SK-N-SH treated with all-trans-retinoic acid at 6 μM for 48 hours (cell line): Measurements from ENCODE around the gene PHETA1.
"Not testable (repeated sequence)": the region's sequence is repeated elsewhere in the genome, so short reads cannot be mapped to it uniquely, and the experiment has no call there.

Source experiments
- ATAC-seq: fragments of 200-7000 bp; cut with Tn5 transposase; 3 replicates; pipeline ENCODE4 v1.9.1; 2020; ENCODE audit warnings: mild to moderate bottlenecking, moderate library complexity
- ARNTL ChIP-seq: fragments of 450-650 bp; formaldehyde crosslinking; IDR thresholded peaks from 2 replicates; pipeline ENCODE4 v1.5.0; 2020; ENCODE audit warnings: low read depth, mild to moderate bottlenecking, moderate library complexity, borderline replicate concordance
- BACH2 ChIP-seq: fragments of 250-450 bp; sonication (Bioruptor Pico); IDR thresholded peaks from 2 replicates; pipeline ENCODE4 v1.9.0; 2021; ENCODE audit warnings: mild to moderate bottlenecking, borderline replicate concordance
- CREB5 ChIP-seq: fragments of 250-450 bp; sonication (Bioruptor Pico); IDR thresholded peaks from 2 replicates; pipeline ENCODE4 v1.5.1; 2020; ENCODE audit warnings: low read depth, mild to moderate bottlenecking, moderate library complexity
- CSDC2 ChIP-seq: fragments of 250-450 bp; sonication (Bioruptor Pico); IDR thresholded peaks from 2 replicates; pipeline ENCODE4 v1.5.0; 2020; ENCODE audit warnings: mild to moderate bottlenecking, moderate library complexity
- ESRRG ChIP-seq: fragments of 250-450 bp; sonication (Bioruptor Pico); IDR thresholded peaks from 2 replicates; pipeline ENCODE4 v1.6.1; 2021; ENCODE audit warnings: mild to moderate bottlenecking
- GLIS3 ChIP-seq: fragments of 250-450 bp; sonication (Bioruptor Pico); IDR thresholded peaks from 2 replicates; pipeline ENCODE4 v1.5.0; 2020; ENCODE audit warnings: mild to moderate bottlenecking, moderate library complexity
- ISL1 ChIP-seq: fragments of 250-450 bp; sonication (Bioruptor Pico); IDR thresholded peaks from 2 replicates; pipeline ENCODE4 v2.1.2; 2022; ENCODE audit warnings: mild to moderate bottlenecking, moderate library complexity
- PATZ1 ChIP-seq: fragments of 250-450 bp; sonication (Bioruptor Pico); IDR thresholded peaks from 2 replicates; pipeline ENCODE4 v1.8.0; 2020; ENCODE audit warnings: mild to moderate bottlenecking, moderate library complexity, borderline replicate concordance
- POU6F1 ChIP-seq: fragments of 250-450 bp; sonication (Bioruptor Pico); IDR thresholded peaks from 2 replicates; pipeline ENCODE4 v1.8.0; 2021; ENCODE audit warnings: low read depth, mild to moderate bottlenecking, moderate library complexity, borderline replicate concordance
- PPARA ChIP-seq: fragments of 250-450 bp; sonication (Bioruptor Pico); IDR thresholded peaks from 2 replicates; pipeline ENCODE4 v1.5.0; 2020; ENCODE audit warnings: mild to moderate bottlenecking, borderline replicate concordance
- RARB ChIP-seq: fragments of 250-450 bp; sonication (Bioruptor Pico); IDR thresholded peaks from 2 replicates; pipeline ENCODE4 v1.8.0; 2021; ENCODE audit warnings: mild to moderate bottlenecking, moderate library complexity
- SNAI2 ChIP-seq: fragments of 250-450 bp; sonication (Bioruptor Pico); IDR thresholded peaks from 2 replicates; pipeline ENCODE4 v1.5.0; 2020; ENCODE audit warnings: mild to moderate bottlenecking, moderate library complexity
- TCF4 ChIP-seq: fragments of 250-450 bp; sonication (Bioruptor Pico); IDR thresholded peaks from 2 replicates; pipeline ENCODE4 v1.8.0; 2021; ENCODE audit warnings: mild to moderate bottlenecking, moderate library complexity, borderline replicate concordance
- TOX ChIP-seq: fragments of 250-450 bp; sonication (Bioruptor Pico); IDR thresholded peaks from 2 replicates; pipeline ENCODE4 v1.8.0; 2021; ENCODE audit warnings: mild to moderate bottlenecking, moderate library complexity, borderline replicate concordance
- TSHZ2 ChIP-seq: fragments of 250-450 bp; sonication (Bioruptor Pico); IDR thresholded peaks from 2 replicates; pipeline ENCODE4 v1.5.0; 2020; ENCODE audit warnings: mild to moderate bottlenecking, moderate library complexity
- ZC3H10 ChIP-seq: fragments of 250-450 bp; sonication (Bioruptor Pico); IDR thresholded peaks from 2 replicates; pipeline ENCODE4 v1.5.1; 2021; ENCODE audit warnings: mild to moderate bottlenecking, moderate library complexity
- ZFP30 ChIP-seq: fragments of 450-650 bp; formaldehyde crosslinking; IDR thresholded peaks from 2 replicates; pipeline ENCODE4 v1.5.0; 2022; ENCODE audit warnings: mild to moderate bottlenecking, moderate library complexity
- ZNF70 ChIP-seq: fragments of 450-650 bp; formaldehyde crosslinking; IDR thresholded peaks from 2 replicates; pipeline ENCODE4 v1.5.0; 2020; ENCODE audit warnings: mild to moderate bottlenecking, moderate library complexity

Gene PHETA1

GRCh38 chr12:111405859-111406473 lies 37.1 kb upstream of the PHETA1 start, which contains the start of gene SH2B3:
Gene SH2B3 (plus strand): TSS chr12:111405923. CDS start chr12:111418146, 12,223 bp downstream.
- peak; percentile 1 for ATAC-seq
- TF ChIP-seq PPARA, result no peak
- TF ChIP-seq ESRRG (CRISPR knock-in tag), result no peak
- no peak for TF ChIP-seq SNAI2 (CRISPR knock-in tag)

GRCh38 chr12:111405149-111405858 lies 36.4 kb upstream of the PHETA1 start:
- TF ChIP-seq GLIS3 (CRISPR knock-in tag) (no peak), PATZ1 (CRISPR knock-in tag) (no peak), POU6F1 (no peak), ZNF70 (CRISPR knock-in tag) (no peak), ARNTL (CRISPR knock-in tag) (no peak), CREB5 (CRISPR knock-in tag) (no peak), ZFP30 (CRISPR knock-in tag) (no peak), TSHZ2 (no peak)
- ATAC-seq, result peak; percentile 75

GRCh38 chr12:111404362-111405148 lies 35.7 kb upstream of the PHETA1 start:
- TF ChIP-seq ARNTL (CRISPR knock-in tag) (no peak), TCF4 (no peak), TOX (CRISPR knock-in tag) (no peak), ISL1 (CRISPR knock-in tag) (no peak), POU6F1 (no peak), CSDC2 (no peak), ZFP30 (CRISPR knock-in tag) (no peak), BACH2 (CRISPR knock-in tag) (no peak), PPARA (no peak), RARB (CRISPR knock-in tag) (no peak), CREB5 (CRISPR knock-in tag) (no peak), PATZ1 (CRISPR knock-in tag) (no peak), ZC3H10 (CRISPR knock-in tag) (no peak)
- TF ChIP-seq, all 23 proteins: peak for 0
- ATAC-seq, result no peak

GRCh38 chr12:111402490-111402824 lies 33.6 kb upstream of the PHETA1 start:
- ATAC-seq, result not testable (repeated sequence)
